NB4 (cell line): ENCODE measurements around the gene RIPOR3.
"Not testable (repeated sequence)": the region's sequence is repeated elsewhere in the genome, so short reads cannot be mapped to it uniquely, and the experiment has no call there.

ENCODE experiments used
- DNase-seq: peaks from one replicate; pipeline ENCODE4 v3.0.0; 2010; ENCODE audit warnings: low read depth
- H3K4me3 ChIP-seq: one replicate; pipeline ENCODE4 v1.5.1; 2011; ENCODE audit warnings: mild to moderate bottlenecking, low read depth, low read length, moderate library complexity
- MYC ChIP-seq: IDR thresholded peaks from 2 replicates; pipeline ENCODE4 v1.6.1; 2011; ENCODE audit warnings: low read depth, low read length
- POLR2A ChIP-seq: IDR thresholded peaks from 2 replicates; pipeline ENCODE4 v1.6.1; 2011; ENCODE audit warnings: mild to moderate bottlenecking; ENCODE audit not compliant: insufficient read length; ENCODE audit errors: extremely low read depth
- TF ChIP-seq, protein P1 (sequence below): IDR thresholded peaks from 2 replicates; pipeline ENCODE4 v1.6.1; 2011; ENCODE audit warnings: low read depth, low read length
- TF ChIP-seq, protein P2 (sequence below): IDR thresholded peaks from one replicate; pipeline ENCODE4 v1.5.1; 2012; ENCODE audit warnings: low read depth, low read length

Gene RIPOR3

DNA sequence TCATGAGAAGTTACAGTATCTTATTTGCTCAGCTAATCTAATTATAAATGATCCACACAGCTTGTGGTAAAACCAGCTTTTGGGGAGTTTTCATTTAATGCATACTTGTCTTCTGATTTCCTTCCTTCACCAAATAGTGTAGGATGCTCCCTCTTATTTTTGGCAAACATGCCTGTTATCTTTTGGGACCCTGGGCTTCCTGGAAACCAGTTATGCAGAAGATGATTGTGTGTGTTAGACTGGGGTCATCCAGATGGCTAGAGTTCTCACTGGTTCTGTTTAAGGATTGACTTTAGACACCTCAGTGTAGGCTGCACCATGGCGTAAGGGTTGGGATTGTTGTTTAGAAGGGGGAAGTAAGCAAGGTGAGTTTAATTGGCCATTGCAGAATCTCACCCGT is 119.9 kb downstream of the RIPOR3 start:
- no peak overlapping the region for H3K4me3 ChIP-seq
- TF ChIP-seq, protein P1, sequence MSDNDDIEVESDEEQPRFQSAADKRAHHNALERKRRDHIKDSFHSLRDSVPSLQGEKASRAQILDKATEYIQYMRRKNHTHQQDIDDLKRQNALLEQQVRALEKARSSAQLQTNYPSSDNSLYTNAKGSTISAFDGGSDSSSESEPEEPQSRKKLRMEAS, result no peak
- TF ChIP-seq, protein P2, sequence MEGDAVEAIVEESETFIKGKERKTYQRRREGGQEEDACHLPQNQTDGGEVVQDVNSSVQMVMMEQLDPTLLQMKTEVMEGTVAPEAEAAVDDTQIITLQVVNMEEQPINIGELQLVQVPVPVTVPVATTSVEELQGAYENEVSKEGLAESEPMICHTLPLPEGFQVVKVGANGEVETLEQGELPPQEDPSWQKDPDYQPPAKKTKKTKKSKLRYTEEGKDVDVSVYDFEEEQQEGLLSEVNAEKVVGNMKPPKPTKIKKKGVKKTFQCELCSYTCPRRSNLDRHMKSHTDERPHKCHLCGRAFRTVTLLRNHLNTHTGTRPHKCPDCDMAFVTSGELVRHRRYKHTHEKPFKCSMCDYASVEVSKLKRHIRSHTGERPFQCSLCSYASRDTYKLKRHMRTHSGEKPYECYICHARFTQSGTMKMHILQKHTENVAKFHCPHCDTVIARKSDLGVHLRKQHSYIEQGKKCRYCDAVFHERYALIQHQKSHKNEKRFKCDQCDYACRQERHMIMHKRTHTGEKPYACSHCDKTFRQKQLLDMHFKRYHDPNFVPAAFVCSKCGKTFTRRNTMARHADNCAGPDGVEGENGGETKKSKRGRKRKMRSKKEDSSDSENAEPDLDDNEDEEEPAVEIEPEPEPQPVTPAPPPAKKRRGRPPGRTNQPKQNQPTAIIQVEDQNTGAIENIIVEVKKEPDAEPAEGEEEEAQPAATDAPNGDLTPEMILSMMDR, result no peak
- TF ChIP-seq POLR2A, result no peak
- TF ChIP-seq MYC, result no peak
- DNase-seq, result no peak

DNA sequence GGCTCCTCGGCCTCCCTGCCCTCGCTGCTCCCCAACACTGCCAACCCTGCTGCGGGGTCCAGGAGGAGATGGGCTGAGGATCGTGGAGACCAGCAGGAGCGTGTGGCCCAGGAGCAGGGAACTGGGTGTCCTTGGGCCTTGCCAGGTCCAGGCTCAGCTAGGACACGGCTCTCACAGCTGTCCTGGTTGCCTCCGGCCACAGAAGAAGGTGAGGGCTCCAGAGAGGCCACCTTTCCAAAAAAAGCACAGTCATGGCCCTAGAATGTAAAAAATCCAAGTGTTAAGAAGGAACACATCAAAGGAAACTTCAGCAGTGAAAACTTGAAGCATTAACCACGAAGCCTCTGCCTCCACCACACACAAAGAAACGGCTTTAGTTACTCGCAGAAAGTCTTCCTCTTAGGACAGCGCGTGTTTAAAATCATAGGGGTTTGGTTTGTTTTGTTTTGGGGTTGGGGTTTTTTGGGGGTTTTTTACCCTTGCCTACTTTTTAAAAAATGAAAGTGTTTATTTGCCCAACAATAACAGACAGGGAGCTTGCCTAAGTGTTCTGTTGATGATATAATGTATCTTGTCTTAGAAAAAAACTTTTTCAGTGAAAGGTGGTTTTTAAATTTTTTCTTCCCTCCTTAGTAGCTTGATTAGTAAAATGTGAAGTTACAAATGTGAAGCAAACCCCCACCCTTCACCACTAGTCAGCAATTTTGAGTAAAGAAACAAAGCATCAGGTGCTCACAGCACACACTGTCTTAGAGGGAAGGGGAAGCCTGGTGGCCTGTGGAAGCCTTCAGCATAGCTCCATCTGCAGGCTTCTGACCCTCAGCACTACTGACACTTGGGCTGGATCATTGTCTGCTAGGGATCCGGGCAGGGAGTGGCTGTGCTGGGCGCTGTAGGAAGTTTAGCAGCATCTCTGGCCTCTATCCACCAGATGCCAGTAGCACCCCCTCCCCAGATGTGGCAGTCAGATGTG is 121.2 kb downstream of the RIPOR3 start:
- no peak for TF ChIP-seq MYC
- TF ChIP-seq, protein P2, result peak; percentile 38
- DNase-seq, result peak; percentile 40
- no peak overlapping the region for H3K4me3 ChIP-seq

DNA sequence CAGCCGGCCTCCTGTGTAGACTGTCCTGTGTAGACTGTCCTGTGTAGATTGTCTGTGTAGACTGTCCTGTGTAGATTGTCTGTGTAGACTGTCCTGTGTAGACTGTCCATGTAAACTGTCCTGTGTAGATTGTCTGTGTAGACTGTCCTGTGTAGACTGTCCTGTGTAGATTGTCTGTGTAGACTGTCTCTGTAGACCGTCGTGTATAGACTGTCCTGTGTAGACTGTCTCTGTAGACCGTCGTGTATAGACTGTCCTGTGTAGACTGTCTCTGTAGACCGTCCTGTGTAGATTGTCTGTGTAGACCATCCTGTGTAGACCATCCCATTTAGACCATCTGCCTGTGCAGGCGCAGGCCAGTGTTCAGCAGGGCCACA is 121.9 kb downstream of the RIPOR3 start:
- not testable (repeated sequence) for DNase-seq, H3K4me3 ChIP-seq

DNA sequence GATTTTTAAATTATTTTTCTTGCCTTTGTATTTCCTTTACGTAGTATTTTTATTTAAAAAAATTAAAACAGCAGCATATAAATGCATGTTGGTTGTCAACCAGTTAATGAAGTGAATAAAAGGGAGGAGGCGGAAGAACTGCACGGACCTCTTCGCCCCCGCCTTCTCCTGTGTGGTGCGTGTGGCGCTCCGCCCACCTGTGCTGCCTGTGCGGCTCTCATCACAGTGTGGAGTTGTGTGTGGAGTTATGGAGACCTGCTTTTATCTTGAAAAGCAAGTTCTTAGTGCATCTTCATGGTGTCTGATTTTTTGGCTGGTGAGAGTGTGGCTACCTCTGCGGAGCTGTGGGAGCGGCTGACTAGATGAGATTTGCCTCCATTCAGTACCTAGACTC is 122.8 kb downstream of the RIPOR3 start:
- DNase-seq, result no peak
- no peak overlapping the region for H3K4me3 ChIP-seq
- TF ChIP-seq, protein P1, result no peak
- TF ChIP-seq POLR2A (no peak), MYC (no peak)
- TF ChIP-seq, protein P2, result no peak

DNA sequence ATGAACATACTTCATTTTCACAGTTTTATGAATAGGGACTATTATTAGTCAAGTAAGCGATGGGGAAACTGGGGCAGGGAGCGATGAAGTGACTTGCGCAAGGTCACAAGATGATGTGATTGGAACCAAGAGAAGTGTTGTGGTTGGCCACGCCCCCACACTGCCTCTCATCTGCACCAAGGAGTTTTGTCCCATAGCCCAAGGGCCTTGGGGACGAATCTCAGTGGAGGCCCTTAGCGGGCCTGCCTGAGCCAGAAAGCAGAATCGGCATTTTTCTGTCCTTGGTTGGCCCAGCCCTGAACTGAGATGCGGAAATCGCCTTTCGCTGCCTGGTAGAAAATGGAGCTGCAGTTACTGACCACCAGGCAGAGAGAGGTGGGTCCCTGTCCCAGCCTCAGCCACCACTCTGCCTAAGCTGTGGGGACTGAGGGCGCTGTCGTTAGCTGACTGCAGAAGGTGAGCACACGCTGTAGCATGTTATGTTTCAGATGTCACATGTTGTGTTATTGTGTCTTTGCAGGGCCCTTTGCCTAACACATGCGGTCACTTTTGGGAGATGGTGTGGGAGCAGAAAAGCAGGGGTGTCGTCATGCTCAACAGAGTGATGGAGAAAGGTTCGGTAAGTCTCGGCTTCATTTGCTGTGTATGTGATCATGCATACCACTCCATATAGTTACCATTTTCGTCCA is 123.3 kb downstream of the RIPOR3 start:
- TF ChIP-seq, protein P2, result no peak
- TF ChIP-seq POLR2A (no peak), MYC (no peak)
- TF ChIP-seq, protein P1, result no peak
- no peak overlapping the region for H3K4me3 ChIP-seq
- DNase-seq, result peak; percentile 35

DNA sequence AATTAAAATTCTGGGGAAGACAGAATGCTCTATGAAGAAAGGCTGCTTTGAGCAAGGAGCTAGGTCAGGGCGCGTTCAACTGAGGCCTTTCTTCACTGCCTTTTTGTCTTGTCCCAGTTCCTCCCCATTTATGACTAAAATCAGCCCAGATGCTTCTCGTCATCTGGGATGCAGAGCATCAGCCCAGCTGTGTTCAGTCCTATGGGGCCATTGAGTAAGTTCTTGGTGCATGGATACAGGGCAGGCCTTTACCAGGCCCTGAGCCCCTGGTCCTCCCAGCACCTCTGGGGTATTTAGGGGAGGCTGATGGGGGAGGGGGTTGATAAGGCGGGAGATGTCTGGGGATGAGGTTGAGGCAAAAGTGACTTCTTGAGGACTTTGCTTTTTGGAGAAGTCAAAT is 125.5 kb downstream of the RIPOR3 start:
- TF ChIP-seq POLR2A, result no peak
- no peak for TF ChIP-seq MYC
- TF ChIP-seq, protein P1, result no peak
- TF ChIP-seq, protein P2, result no peak
- H3K4me3 ChIP-seq, result no peak overlapping the region
- DNase-seq, result no peak
